ENCODE results near the gene CEP20. TPM values are rescaled to one million over a fixed set of nuclear protein-coding genes. Genes with fewer than 3 reads are reported as not detected.
"Not testable (repeated sequence)": the region's sequence is repeated elsewhere in the genome, so short reads cannot be mapped to it uniquely, and the experiment has no call there.

CEP20 gene
- total RNA-seq, 1 experiment from 2014 or later: 94.3 TPM

- H3K4me3 ChIP-seq (ENCODE audit: low read depth in 2 of 2, low read length in 2 of 2): no peak overlapping the region
- DNase-seq (ENCODE audit: low read depth, low spot score) (no peak), ATAC-seq (no peak)
- H3K36me3 ChIP-seq (ENCODE audit: control insufficient read depth, insufficient read depth, low read length): no peaks in the 10 kb centered on the region
- POLR2A ChIA-PET: no interaction called here
- H3K4me1 ChIP-seq (ENCODE audit: control insufficient read depth, insufficient read depth, low read length): no peaks in the 10 kb centered on the region
- CTCF ChIA-PET: no interaction called here
- intact Hi-C loops (cut with micrococcal nuclease; ENCODE audit: unreplicated experiment): no loop called here
- in situ Hi-C loops (cut with HindIII; ENCODE audit: low pct_unique_long_range_greater_than_20kb, low sequenced_read_pairs): no loop called here
- no peaks in the 10 kb centered on the region for H3K9me3 ChIP-seq (ENCODE audit: control insufficient read depth, insufficient read depth, low read depth, low read length)
- no peak overlapping the region for H3K27ac ChIP-seq (ENCODE audit: low read length)
- no peak for TF ChIP-seq SIN3A (IDR thresholded peaks at IDR 0.05; ENCODE audit: borderline replicate concordance, insufficient read depth, low read depth, low read length)
- TF ChIP-seq REST (IDR thresholded peaks at IDR 0.05; ENCODE audit: insufficient read depth in 1 of 2, low read depth in 2 of 2, low read length in 1 of 2): no peak
- TF ChIP-seq TCF7L2 (IDR thresholded peaks at IDR 0.05; ENCODE audit: low read depth, low read length): no peak
- no peaks in the 10 kb centered on the region for H3K27me3 ChIP-seq (ENCODE audit: control insufficient read depth, insufficient read depth, low read length)
- BruUV-seq (replicated peaks): no TSS peak
These were observed 41.9 kb downstream of the CEP20 start for GRCh38 chr16:15846510-15846909.

- TF ChIP-seq TCF7L2 (IDR thresholded peaks at IDR 0.05; ENCODE audit: low read depth, low read length) (no peak), SIN3A (IDR thresholded peaks at IDR 0.05; ENCODE audit: borderline replicate concordance, insufficient read depth, low read depth, low read length) (no peak), POLR2AphosphoS5 (IDR thresholded peaks at IDR 0.05; ENCODE audit: low read depth, low read length) (no peak), REST (IDR thresholded peaks at IDR 0.05; ENCODE audit: insufficient read depth in 1 of 2, low read depth in 2 of 2, low read length in 1 of 2) (no peak), CTCF (IDR thresholded peaks at IDR 0.05) (no peak)
- Histone ChIP-seq H3K27ac (ENCODE audit: low read length) (no peak overlapping the region), H3K4me3 (ENCODE audit: low read depth in 2 of 2, low read length in 2 of 2) (no peak overlapping the region), H3K4me1 (ENCODE audit: control insufficient read depth, insufficient read depth, low read length) (no peaks in the 10 kb centered on the region), H3K27me3 (ENCODE audit: control insufficient read depth, insufficient read depth, low read length) (no peaks in the 10 kb centered on the region), H3K36me3 (ENCODE audit: control insufficient read depth, insufficient read depth, low read length) (no peaks in the 10 kb centered on the region), H3K9me3 (ENCODE audit: control insufficient read depth, insufficient read depth, low read depth, low read length) (no peaks in the 10 kb centered on the region)
- intact Hi-C loops (cut with micrococcal nuclease; ENCODE audit: unreplicated experiment) (no loop called here), in situ Hi-C loops (cut with HindIII; ENCODE audit: low pct_unique_long_range_greater_than_20kb, low sequenced_read_pairs) (no loop called here)
- ATAC-seq (no peak), DNase-seq (ENCODE audit: low read depth, low spot score) (no peak)
- CTCF ChIA-PET: no interaction called here
- POLR2A ChIA-PET: interaction anchor here (0.7 kb wide), 1 partner anchor 13 kb away, joined by 8 read pairs; no protein-coding TSS in a partner anchor
- no TSS peak for BruUV-seq (replicated peaks)
These were observed 44.6 kb downstream of the CEP20 start for GRCh38 chr16:15843635-15844279.

- ATAC-seq; H3K27ac ChIP-seq (ENCODE audit: low read length); H3K27me3 ChIP-seq (ENCODE audit: control insufficient read depth, insufficient read depth, low read length); DNase-seq (ENCODE audit: low read depth, low spot score); H3K4me3 ChIP-seq (ENCODE audit: low read depth in 2 of 2, low read length in 2 of 2); BruUV-seq (replicated peaks); H3K9me3 ChIP-seq (ENCODE audit: control insufficient read depth, insufficient read depth, low read depth, low read length); in situ Hi-C loops (cut with HindIII; ENCODE audit: low pct_unique_long_range_greater_than_20kb, low sequenced_read_pairs); POLR2A ChIA-PET; CTCF ChIA-PET; H3K4me1 ChIP-seq (ENCODE audit: control insufficient read depth, insufficient read depth, low read length); H3K36me3 ChIP-seq (ENCODE audit: control insufficient read depth, insufficient read depth, low read length); intact Hi-C loops (cut with micrococcal nuclease; ENCODE audit: unreplicated experiment): not testable (repeated sequence)
These were observed 49.2 kb downstream of the CEP20 start for GRCh38 chr16:15839204-15839603.
